Raji (cell line): ENCODE measurements around the gene ALX3.

Experiments used
- POLR2A ChIP-seq: IDR thresholded peaks from 2 replicates; pipeline ENCODE4 v1.6.1; 2011; ENCODE audit warnings: low read depth, low read length, control low read depth; ENCODE audit not compliant: insufficient read depth

The ALX3 gene

DNA sequence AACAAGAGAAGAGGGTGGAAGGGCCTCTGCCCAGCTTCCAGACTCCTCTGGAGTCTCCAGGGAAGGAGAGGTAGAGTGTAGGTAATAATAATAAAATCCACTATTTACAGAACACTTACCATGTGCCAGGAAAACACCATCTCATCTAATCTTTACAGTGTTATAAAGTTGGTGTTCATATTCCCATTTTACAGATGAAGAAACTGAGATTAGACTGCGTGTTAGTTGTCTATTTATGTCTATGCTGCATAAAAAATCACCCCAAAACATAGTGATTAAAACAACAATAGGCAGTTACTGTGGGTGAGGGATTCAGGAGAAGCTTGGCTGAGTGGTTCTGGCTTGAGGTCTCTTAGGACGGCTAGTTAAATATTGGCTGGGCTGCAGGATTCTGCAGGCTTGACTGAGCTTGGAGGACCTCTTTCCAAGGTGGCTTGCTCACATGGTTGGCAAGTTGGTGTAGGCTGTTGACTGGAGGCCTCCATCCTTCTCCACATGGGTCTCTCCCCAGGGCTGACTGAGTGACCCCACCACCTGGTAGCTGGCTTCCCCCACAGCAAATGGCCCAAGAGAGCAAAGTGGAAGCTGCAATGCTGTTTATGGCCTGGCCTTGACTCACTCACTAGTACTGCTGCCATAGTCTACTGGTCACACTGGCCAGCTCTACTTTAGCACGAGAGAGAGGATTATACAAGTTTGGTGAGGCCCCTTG, 6.5 kb upstream of the ALX3 start:
- TF ChIP-seq POLR2A, result no peak

DNA sequence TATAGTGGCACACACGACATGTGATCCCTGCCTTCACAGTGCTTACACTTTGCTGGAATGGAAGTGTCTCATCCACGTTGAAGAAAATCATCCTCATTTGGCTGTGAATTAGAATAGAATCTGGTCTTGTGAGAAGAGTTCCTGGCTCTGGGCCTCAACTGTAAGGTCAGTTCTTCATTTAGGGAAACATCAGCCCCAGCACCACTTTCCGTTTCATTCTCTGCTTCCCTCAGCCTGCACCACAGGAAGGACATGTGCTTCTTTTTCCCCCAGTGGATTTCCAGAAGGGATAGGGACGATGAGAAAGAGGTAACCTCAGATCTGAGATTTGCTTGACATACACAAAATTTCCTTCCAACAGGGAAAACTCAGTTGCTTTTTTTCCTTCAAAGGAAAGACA, 3.7 kb upstream of the ALX3 start:
- TF ChIP-seq POLR2A, result no peak

DNA sequence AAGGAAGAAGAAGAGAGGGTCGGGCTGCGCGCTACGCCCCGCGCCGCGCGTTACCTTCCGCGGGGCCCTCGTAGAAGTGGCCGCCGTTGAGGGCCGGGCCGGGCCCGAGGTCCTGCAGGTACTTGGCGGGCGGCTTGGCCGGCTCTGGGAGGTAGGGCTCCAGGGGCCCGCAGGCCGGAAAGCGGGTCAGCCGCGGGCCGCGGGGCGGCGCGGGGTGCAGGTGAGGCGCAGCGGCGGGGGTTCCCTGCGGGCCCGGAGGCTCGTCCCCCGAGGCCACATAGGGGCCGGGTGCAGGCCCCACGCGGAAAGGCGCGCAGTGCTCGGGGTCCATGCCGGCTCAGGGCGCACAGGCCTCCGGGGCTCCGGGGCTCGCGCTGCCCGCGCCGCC, 196 bp downstream of the ALX3 start:
- TF ChIP-seq POLR2A, result no peak

DNA sequence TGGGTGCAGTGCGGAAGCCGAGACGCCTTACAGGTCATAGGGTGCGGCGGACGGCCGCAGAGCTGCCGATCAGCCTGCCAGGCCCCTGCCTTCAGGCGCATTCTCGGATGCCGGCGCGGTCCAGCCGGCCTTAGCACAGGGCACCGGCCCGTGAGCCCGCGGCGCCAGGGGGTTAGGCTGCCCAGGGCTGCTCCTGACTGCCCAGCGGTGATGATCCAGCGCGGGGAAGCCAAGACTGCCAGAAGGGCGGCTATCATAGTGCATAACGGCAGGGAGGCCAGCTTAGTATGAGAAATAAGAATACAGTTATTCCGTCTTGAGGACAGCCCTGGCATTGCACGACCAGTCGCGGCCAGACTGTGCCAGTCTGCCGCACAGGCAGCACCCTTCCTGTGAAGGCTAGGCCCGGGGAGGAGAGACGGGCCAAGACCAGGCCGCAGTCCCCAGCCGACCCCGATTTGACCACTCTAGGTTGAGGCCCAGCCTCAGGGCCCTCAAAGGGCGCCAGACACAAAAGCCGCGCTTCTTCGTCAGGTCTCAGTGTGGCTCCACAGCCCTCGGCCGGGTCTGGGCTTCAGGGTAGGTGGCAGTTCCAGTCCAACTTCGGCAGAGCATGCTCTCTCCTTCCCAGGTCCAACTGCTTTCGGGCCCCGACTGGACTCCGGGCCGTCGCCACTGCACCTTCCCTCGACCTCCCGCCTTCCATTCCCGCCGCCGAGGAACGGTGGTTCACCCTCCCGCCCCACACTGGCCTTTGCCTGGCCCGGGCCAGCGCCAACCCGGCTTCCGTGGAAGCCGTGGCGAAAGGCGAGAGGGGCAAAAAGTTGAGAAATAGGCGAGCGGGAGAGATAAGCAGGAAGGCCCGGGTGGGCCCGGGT, 829 bp downstream of the ALX3 start:
- TF ChIP-seq POLR2A, result no peak

DNA sequence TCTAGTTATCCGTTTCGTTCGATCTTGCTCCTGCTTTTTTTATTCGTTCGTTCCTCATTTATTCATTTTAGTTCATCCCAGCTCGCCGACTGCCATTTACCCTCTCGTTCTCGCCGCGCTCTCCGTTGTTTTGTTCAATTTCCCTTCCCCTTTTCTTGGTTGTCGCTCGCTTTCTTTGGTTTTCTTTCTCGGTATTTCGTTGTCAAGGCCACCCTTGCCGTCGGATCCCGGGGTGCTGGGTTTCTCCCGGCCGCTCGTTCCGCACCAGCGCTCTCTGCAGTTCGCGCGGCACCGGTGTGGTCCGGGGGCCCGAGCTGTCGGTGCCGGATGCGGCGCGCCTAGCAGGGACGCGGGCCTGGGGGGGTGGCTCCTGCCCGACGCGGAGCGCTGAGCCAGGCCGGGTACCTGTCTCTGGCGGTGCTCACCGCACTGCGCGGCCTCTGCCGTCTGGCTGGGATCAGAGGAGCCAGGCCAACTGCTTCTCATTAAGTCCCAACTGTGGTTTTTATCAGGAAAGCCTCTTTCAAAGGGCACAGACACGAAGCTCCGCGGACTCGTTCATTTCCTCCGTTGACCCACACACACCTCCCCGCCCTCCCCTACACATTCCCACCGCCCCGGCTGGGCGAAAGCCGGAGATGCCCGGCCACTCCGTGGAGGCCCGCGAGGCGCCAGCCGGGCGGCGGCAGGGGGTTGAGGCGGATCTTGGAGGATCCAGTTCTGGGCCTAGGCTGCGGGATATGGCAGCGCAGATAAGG, 1.6 kb downstream of the ALX3 start:
- no peak for TF ChIP-seq POLR2A

DNA sequence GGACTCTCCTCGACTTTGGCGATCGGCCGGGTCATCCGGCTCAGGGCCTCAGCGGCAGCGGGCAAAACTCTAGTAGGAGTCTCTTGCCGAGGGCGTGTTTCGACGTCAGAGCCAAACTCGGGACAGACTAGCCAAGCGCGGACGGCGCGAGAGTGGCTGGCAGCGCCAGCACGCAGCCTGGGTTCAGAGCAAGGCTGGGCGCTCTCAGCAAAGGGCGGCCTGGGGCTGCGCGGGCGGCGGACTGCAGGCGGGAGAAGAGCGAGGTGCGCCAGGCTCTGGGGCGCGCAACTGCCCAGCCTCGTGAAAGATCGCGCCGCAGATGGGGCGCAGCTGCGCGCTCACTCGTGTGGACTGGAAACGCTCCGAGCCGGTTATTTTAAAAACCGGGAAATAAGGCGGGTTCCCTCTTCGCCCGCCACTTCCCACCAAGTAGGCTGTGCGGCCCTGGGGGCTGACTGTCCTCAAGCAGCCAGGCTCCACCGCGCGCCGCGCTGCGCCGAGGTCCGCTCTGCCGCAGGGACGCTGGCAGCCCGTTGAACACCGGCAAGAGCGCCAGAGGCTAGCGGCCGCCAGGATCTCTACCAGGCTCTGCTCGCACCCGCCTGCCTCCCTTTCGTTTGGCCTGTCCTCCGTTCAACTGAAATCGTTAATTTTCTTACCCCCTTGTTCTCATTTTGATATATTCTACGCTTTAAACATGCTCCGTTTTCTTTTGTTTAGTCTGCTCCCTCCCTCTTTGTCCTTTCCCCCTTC, 2.4 kb downstream of the ALX3 start:
- TF ChIP-seq POLR2A, result no peak

DNA sequence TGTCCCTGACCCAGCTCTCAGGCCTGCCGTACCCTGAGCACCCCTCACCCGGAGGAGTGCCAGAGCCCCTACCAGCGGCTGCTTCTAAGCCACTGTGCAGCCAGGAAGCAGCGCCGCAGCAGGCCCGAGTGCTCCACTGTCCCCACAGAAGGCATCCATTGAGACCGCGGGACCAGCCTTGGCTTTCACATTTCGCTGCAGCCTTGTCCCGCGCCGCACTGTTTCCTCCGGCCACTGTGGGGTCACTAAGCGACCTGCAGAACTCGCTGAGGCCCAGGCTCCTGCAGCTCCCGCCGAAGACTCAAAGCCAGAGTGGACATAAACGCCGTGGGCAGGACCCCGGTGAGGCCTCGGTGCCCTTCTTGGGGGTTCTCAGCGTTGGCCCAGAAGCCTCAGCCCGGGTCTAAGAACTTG, 3.0 kb downstream of the ALX3 start:
- TF ChIP-seq POLR2A, result no peak

DNA sequence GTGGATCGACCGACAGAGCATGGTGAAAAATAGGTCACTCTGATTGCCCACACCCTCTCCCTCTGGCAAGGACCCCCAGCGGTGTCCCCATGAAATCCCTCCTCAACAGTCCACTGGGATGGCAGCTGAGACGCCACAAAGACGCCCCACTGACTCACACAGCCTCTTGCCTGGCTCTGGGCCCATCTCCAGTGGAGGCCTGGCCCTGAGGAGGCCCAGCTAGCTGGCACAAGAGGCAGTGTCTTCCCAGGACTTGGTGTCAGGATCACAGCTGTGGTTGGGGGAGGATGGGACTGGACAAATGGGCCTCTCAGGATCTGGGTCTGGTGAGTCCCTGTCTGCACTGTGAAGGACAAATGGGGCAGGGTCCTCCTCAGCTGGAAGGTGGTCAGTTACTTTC, 4.6 kb downstream of the ALX3 start:
- no peak for TF ChIP-seq POLR2A

DNA sequence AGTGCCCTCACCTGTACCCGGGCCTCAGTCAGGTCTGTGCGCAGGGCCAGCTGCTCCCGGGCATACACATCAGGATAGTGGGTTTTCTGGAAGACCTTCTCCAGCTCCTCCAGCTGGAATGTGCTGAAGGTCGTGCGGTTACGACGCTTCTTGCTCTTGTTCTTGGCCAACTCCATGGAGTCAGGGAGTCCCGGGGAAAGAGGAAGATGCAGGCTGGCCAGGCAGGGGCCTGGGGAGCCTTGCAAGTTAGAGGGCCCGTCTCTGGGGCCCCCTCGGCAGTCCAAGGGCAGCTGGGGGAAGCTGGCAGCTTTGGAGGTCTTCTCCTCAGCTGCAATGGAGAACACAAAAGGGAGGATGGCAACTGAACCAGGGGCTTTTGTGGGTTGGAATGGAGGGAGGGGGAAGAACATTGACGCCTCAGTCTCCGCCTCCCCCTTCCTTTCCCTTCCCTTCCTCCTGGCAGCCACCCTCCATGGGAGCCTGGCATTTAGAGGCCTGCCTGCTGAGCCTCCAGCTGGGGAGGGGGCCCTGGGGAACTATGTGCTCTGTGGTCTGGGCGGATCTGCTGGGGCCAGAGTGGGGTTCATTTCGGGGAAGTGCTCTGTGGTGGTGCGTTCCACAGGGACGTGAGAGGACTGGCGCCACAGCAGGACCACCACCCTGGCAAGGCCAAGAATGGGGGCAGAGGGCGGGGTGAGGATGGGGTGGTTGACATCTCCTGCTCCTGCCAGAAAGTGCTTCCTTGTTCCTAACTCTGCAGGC, 5.7 kb downstream of the ALX3 start:
- no peak for TF ChIP-seq POLR2A

DNA sequence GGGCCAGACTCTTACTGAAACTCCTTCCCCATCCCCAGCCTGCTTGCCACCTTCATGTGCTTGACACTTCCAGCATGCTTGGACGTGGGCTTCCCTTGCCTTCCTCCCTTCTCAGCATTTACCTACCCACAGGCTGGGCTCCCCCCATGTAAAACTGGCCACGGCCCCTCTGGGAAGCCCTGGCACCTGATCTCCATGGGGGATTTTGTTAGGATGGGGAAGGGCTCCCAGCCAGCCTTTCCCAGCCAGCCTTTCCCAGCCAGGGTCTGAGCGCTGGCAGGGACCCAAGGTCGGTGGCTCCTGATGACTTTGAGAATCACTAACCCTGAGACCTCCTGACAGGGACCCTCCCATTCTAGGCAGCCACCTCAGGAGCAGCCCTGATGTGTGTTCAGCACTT, 6.7 kb downstream of the ALX3 start:
- no peak for TF ChIP-seq POLR2A

DNA sequence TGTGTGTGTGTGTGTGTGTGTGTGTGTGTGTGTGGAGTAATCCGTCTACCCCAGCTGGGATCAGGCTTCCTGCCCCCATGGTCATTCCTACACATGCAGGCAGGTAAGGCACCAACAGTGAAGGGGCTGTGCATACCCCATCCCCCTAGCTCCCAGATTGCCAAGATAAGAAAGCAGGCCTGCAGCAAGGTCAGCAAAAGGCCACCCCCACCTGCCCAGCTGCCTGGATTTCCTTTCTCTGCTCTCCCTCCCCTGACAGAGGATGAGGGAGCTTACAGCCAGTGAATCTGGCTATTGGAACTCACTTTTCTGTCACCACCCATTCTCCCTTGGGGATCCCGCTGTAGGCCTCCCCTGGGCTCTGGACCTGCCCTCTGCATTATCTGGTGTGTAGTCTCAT, 7.9 kb downstream of the ALX3 start:
- TF ChIP-seq POLR2A, result no peak

DNA sequence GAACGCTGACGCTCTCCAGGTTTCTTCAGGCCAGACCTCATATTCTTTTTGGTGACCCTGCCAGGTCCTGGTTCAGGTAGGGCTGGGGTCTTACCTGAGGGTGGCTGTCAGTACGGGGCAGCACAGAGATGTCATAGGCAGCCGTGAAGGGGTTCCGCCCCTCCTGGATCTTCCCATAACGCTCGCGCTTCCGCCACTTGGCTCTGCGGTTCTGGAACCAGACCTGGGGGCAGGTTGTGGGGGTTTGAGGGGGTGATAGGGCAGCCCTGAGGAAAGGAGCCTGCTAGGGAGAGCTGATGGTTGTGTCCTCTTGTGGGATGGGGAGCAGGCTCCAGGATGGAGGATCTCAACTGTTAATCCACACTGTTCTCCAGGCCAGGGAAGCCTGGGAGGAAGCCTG, 9.1 kb downstream of the ALX3 start:
- no peak for TF ChIP-seq POLR2A

DNA sequence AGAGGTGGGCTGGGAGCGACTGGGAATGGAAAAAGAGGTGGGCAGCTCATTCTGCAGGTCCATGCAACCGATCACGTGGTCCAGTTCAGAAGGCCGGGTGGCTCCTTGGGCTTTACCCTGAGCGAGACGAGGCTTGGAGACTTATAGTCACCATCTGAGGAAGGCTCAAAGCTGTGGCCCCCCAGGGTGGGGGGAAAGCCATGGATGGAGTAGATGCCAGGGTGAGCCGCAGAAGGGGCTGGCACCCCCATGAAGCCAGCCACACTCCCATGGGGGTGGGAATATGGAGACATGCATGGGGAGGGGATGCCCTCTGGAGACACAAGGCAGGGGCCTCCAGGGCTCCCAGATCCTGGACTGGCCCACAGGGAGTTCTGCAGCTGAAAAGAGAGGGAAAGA, 9.8 kb downstream of the ALX3 start:
- TF ChIP-seq POLR2A, result no peak

DNA sequence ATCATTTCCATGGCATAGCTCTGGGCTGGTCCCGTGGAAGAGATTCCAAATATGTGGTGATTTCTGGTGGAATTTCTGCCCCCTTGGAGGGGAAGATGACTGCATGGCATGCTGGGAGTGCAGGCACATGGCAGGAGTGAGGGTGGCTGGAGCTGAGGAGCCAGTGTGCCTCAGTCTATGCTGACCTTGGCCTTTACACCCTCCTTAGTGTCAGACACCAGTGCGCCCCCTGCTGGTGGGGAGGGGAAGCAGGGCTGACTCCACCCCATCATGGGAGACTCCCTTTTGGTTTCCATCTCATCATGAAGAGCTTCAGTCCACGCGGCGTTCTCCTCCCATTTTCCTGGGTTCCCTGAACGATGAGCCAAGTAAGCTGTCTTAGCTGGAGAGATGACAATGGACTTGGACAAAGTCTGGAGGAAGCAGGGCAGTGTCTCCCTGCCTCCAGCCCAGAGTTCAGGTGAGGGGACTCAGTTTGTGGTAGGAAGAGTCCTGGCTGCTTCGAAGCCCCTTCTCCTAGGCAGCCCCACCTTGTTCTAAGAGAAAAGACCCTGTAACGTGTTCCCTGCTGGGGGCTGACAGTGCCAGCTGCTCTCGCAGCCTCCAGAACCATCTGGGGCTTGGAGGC, 10.3 kb downstream of the ALX3 start:
- no peak for TF ChIP-seq POLR2A
